ENCODE results near the gene OR2AE1.
A peak's percentile ranks its signal among the peaks of the same experiment; 100 is the strongest.

OR2AE1 gene

GRCh38 chr7:99855236-99855635 is 21.6 kb downstream of the OR2AE1 start:
- no peak for DNase-seq

DNA sequence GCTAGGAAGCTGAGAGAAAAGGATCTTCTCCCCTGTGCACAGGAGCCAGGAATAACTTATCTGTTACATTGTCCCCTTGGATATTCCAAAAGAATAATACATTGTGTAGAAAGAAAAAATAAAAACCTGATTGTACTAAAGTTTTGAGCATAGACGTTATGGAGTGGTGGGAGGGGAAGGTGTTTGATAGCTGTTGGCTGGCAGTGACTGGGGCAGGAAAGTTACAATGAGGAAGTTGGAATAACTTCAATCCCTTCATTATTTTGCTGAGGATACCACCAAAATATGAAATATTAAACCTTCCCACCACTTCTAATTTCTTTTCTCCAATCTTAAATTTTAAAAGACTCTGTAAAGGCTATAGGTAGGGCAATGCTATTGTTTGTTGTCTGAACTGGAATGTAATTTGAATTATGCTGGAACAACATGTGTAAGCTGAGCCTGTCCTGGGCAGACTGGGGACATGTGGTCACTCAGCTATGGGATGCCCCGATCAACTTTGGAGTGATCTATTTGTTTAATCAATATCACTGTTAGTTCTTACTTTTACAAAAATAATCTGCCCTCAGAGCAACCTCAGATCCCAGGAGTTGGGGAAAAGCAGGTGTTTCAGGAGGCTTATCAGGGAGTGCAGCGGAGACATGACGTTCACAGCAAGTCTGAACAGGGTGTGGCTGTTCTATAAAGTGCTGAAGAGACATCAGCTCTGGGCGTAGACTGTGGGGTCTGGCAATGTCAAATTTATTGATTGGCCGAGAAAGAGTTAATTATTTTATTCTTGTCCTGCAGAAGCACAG is 28.2 kb downstream of the OR2AE1 start:
- no peak for DNase-seq

DNA sequence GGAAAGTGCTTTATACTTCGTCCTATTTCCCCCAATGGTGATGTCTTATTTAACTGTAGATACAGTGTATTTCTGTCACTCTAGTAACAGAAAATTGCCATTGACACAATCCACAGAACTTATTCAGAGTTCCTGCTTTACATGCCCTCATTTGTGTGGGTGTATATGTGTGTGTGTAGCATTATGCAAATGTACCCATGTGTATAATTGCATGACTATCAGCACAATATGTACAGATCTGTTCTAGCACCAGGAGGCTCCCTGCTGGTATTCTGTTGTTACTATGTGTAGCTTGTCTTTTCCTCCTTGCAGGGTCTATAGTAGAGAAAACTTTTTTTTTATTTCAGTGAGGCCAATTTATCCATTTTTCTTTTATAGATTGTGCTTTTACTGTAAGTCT is 32.5 kb downstream of the OR2AE1 start:
- DNase-seq: no peak

- DNase-seq: no peak
These were observed 33.0 kb downstream of the OR2AE1 start for GRCh38 chr7:99843808-99844207.

- DNase-seq: no peak
These were observed 33.9 kb downstream of the OR2AE1 start for GRCh38 chr7:99842926-99843325.

DNA sequence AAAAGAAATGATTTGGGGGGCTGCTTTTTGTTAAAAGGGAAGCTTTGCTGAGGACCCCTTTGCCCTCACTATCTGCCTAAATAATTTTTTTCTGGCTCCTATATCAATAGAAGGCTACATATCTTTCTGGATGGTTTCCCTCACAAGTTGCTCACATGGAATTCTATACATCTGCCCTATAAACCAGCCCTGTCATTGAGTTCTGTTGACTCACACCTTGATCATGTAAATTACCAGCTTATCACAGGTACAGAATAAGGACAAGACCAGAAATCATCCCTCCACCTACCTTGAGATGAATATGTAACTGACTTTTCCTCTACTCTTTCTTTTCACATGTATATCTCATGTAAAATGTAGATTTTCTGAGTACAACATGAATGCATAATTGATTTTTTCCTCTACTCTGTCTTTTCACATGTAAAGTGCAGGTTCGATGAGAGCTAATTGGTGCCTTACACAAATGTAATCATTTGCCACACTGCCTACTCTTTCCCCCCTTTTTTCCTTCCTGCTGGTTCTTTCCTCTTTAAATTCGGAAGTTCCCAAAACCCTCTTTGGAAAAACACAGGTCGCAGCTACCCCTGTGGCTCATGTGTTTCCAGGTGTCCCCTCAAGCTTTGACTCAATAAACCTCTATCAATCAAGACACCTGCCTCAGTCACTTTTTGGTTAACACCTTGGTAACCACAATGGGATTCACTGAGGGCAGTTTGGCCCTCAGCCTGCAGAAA is 36.5 kb downstream of the OR2AE1 start:
- no peak for DNase-seq

- DNase-seq: no peak
These were observed 37.4 kb downstream of the OR2AE1 start for GRCh38 chr7:99839287-99840021.

GRCh38 chr7:99837649-99838361 is 39.0 kb downstream of the OR2AE1 start:
- DNase-seq: peak; percentile 48

DNA sequence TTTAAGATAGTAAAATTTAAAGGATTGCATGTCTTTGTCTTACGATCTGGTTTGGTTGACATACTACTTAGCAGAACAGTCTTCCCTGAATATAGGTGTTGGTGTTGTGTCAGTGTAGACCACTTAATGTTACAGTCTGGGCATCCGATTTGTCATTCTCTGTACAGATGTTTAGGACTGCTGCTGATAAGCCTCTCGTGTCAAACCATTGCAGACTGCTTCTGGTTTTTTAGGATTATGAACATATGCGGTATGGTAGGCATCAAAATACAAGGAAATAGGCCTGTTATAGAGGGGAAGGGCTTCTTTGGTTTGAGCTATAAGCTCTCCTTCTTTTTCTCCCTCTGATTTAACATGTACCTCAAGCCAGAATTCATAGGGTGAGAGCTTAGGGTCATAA is 41.6 kb downstream of the OR2AE1 start:
- DNase-seq: no peak

- DNase-seq: no peak
These were observed 42.5 kb downstream of the OR2AE1 start for GRCh38 chr7:99834382-99834781.

GRCh38 chr7:99833289-99833877 is 43.5 kb downstream of the OR2AE1 start:
- peak; percentile 7 for DNase-seq

GRCh38 chr7:99831595-99831994 is 45.2 kb downstream of the OR2AE1 start:
- DNase-seq: no peak

DNA sequence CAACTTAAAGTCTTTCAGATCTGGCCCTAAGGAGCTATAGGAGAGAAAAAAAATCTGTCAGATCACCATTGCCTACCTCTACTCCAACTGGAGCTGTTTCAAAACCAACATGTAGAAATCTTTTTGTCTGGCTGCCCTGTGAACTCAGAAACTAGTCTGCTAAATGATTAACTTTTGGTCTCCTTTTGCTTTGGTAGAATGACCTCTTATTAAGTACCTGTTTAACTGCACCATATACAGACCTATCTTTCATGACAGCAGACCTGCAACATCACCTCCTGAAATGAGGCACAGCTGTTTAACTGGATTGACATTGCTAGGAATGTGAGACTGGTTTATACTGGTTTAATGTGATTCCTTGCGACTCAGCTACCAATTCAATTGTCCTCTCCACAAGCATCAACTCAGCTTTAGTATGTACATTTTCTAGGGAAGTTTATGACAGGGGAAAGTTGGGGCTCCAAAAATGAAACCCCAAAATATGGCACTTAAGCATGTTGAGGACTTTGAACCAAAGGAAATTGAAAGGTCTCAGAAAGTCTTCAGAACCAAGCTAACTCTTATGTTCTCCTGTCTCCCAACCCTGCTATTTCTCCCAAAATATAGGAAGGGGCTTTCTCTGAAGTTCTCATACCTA is 47.2 kb downstream of the OR2AE1 start:
- DNase-seq: peak; percentile 74

DNA sequence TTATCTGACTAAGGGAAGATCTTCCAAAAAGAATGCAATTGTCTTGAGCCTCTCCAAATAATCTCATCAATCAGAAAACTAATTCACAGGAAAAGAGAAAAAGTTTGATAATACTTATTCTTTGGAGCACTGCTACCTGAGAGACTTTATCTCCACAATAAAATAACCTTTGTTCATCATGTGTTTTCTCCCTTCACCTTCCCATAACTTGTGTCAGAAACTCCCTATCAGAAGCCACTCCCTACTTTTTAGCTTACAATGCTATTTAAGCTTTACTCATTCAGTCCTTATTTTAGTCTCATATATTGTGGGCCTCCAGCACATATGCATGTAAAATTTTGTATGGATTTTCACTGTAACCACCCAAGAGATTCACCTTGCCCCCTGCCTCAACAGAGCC is 48.0 kb downstream of the OR2AE1 start:
- DNase-seq: no peak

DNA sequence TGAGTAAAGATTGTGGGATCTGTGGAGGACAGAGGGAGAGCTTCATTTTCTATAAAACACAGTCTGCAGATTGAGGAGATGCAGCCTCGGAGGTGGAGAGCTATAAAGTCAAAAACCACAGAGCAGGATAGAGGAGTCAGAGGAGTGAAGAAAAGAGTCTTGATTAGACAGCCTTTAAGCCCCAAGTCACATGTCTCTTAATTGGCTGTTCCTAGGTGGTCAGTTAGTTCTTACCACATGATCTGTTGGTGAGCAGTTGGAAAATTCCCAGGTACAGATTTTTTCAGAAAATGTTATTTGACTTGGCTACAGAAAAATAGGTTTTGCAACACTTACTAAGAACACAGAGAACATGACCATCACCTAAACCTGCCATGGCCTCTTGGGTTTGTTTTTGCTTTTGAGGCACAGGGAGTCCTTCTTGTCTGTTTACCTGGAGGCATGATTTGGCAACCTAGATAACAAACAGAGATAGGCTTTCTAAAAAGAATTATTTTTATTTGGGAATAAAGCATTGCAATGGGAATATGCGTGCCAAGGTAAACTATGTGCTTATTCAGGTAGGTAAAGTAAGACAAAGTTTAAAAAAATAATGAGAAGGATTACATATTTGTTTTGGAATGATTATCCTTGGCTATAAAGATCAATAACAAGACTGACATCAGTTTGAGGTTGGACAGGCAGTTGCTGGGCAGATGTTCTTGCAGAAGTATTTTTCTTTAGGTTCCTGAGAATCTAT is 49.6 kb downstream of the OR2AE1 start:
- DNase-seq: peak; percentile 11
